ENCODE data around the gene SDK1. TPM values are rescaled to one million over a fixed set of nuclear protein-coding genes. Genes with fewer than 3 reads are reported as not detected.

The SDK1 gene
- total RNA-seq, 1 donor from 2014 or later, result 37.6 TPM

GRCh38 chr7:3568516-3568915, 267.5 kb downstream of the SDK1 start:
- Mint-ChIP-seq H3K27ac (no peak overlapping the region), H3K36me3 (ENCODE audit: insufficient read depth) (peaks cover 3% of the 10 kb centered on the region), H3K9me3 (ENCODE audit: low read depth) (peaks cover 6% of the 10 kb centered on the region), H3K4me1 (ENCODE audit: low read depth) (peaks cover 24% of the 10 kb centered on the region), H3K4me3 (ENCODE audit: low read depth) (no peak overlapping the region), H3K27me3 (no peaks in the 10 kb centered on the region)
- no peak for TF ChIP-seq CTCF (IDR thresholded peaks at IDR 0.05; ENCODE audit: unreplicated experiment)
- DNase-seq (ENCODE audit: low spot score, unreplicated experiment), result no peak

GRCh38 chr7:3569643-3570042, 268.6 kb downstream of the SDK1 start:
- no peak for TF ChIP-seq CTCF (IDR thresholded peaks at IDR 0.05; ENCODE audit: unreplicated experiment)
- Mint-ChIP-seq H3K27me3 (no peaks in the 10 kb centered on the region), H3K9me3 (ENCODE audit: low read depth) (peaks cover 6% of the 10 kb centered on the region), H3K27ac (no peak overlapping the region), H3K4me3 (ENCODE audit: low read depth) (peak overlapping the region; percentile 7), H3K4me1 (ENCODE audit: low read depth) (peaks cover 24% of the 10 kb centered on the region), H3K36me3 (ENCODE audit: insufficient read depth) (peaks cover 3% of the 10 kb centered on the region)
- no peak for DNase-seq (ENCODE audit: low spot score, unreplicated experiment)

- peaks cover 15% of the 10 kb centered on the region for H3K9me3 Mint-ChIP-seq (ENCODE audit: low read depth)
- TF ChIP-seq CTCF (IDR thresholded peaks at IDR 0.05; ENCODE audit: unreplicated experiment), result no peak
- no peaks in the 10 kb centered on the region for H3K27me3 Mint-ChIP-seq
- H3K4me1 Mint-ChIP-seq (ENCODE audit: low read depth), result peaks cover 25% of the 10 kb centered on the region
- DNase-seq (ENCODE audit: low spot score, unreplicated experiment), result no peak
- H3K4me3 Mint-ChIP-seq (ENCODE audit: low read depth), result no peak overlapping the region
- H3K36me3 Mint-ChIP-seq (ENCODE audit: insufficient read depth), result peaks cover 6% of the 10 kb centered on the region
- no peak overlapping the region for H3K27ac Mint-ChIP-seq
Observed at GRCh38 chr7:3573151-3573550, 272.1 kb downstream of the SDK1 start.

GRCh38 chr7:3574386-3574785, 273.3 kb downstream of the SDK1 start:
- Mint-ChIP-seq H3K36me3 (ENCODE audit: insufficient read depth) (peaks cover 14% of the 10 kb centered on the region), H3K27me3 (no peaks in the 10 kb centered on the region), H3K9me3 (ENCODE audit: low read depth) (peaks cover 21% of the 10 kb centered on the region), H3K27ac (no peak overlapping the region), H3K4me3 (ENCODE audit: low read depth) (no peak overlapping the region), H3K4me1 (ENCODE audit: low read depth) (peaks cover 17% of the 10 kb centered on the region)
- no peak for TF ChIP-seq CTCF (IDR thresholded peaks at IDR 0.05; ENCODE audit: unreplicated experiment)
- DNase-seq (ENCODE audit: low spot score, unreplicated experiment), result no peak

- Mint-ChIP-seq H3K27me3 (no peaks in the 10 kb centered on the region), H3K36me3 (ENCODE audit: insufficient read depth) (peaks cover 17% of the 10 kb centered on the region), H3K4me1 (ENCODE audit: low read depth) (peaks cover 6% of the 10 kb centered on the region), H3K4me3 (ENCODE audit: low read depth) (no peak overlapping the region), H3K27ac (no peak overlapping the region), H3K9me3 (ENCODE audit: low read depth) (peaks cover 25% of the 10 kb centered on the region)
- no peak for DNase-seq (ENCODE audit: low spot score, unreplicated experiment)
- no peak for TF ChIP-seq CTCF (IDR thresholded peaks at IDR 0.05; ENCODE audit: unreplicated experiment)
Observed at GRCh38 chr7:3575753-3576531, 274.9 kb downstream of the SDK1 start.
